Hair follicle dermal papilla cell (primary cell): ENCODE measurements around the gene RAMP3. TPM values are rescaled to one million over a fixed set of nuclear protein-coding genes. Genes with fewer than 3 reads are reported as not detected.

ENCODE experiments used
- total RNA-seq: library from RNA; depleted of rRNA; stranded (reverse); fragments of >200 nt; gene quantifications from 2 replicates; pipeline ENCODE4 v1.2.3, GENCODE V29; 2012

Gene RAMP3
- total RNA-seq: 0.24 TPM in 1 of 2 replicates, not detected in the other

GRCh38 chr7:45157653-45158401 is at the start of gene RAMP3:
Gene RAMP3, plus strand, starts transcription at chr7:45157791. Its CDS starts 38 bp downstream, at chr7:45157829.

GRCh38 chr7:45111298-45112223 is 46.0 kb upstream of the RAMP3 start, which contains the start of gene TBRG4:
Gene TBRG4, minus strand, starts transcription at chr7:45111697. Its CDS starts 2,460 bp downstream, at chr7:45109237.

Other genes starting within 250 kb of the RAMP3 start
- 0.12 and 0.16 TPM in 2 replicates for gene MYO1G, start 178.8 kb upstream of the RAMP3 start, total RNA-seq
- 45.8 and 47.5 TPM in 2 replicates for gene CCM2, start 157.6 kb upstream of the RAMP3 start, total RNA-seq
- 3.5 and 4.5 TPM in 2 replicates for gene NACAD, start 68.8 kb upstream of the RAMP3 start, total RNA-seq
- 50.3 and 56.5 TPM in 2 replicates for gene TBRG4, start 46.1 kb upstream of the RAMP3 start, total RNA-seq